ENCODE measurements around the gene CALY.

The CALY gene

GRCh38 chr10:133351408-133352318 lies 15.0 kb upstream of the CALY start:
- H3K27ac ChIP-seq (ENCODE audit: insufficient read depth, low read depth, low read length, poor library complexity, severe bottlenecking): no peak overlapping the region
- no peaks in the 10 kb centered on the region for H3K9me3 ChIP-seq (ENCODE audit: control insufficient read depth, low read length)
- WGBS, 2 experiments: 72 to 75% methylated on average over 24 of the region's 24 CpGs
- H3K4me1 ChIP-seq (ENCODE audit: control insufficient read depth, insufficient read depth, low read length): peaks cover 9% of the 10 kb centered on the region
- H3K27me3 ChIP-seq (ENCODE audit: control insufficient read depth, insufficient read depth, low read length, poor library complexity, severe bottlenecking): peaks cover under 1% of the 10 kb centered on the region
- no peaks in the 10 kb centered on the region for H3K36me3 ChIP-seq (ENCODE audit: control insufficient read depth, insufficient read depth, low read length)
- no peak overlapping the region for H3K4me3 ChIP-seq (ENCODE audit: insufficient read depth, low read depth, low read length)

- 70 to 71% methylated on average over 13 of the region's 13 CpGs for WGBS, 2 experiments
Measured at GRCh38 chr10:133350950-133351329, 14.2 kb upstream of the CALY start.

GRCh38 chr10:133350283-133350949 lies 13.7 kb upstream of the CALY start:
- H3K27ac ChIP-seq (ENCODE audit: insufficient read depth, low read depth, low read length, poor library complexity, severe bottlenecking): no peak overlapping the region
- H3K9me3 ChIP-seq (ENCODE audit: control insufficient read depth, low read length): no peaks in the 10 kb centered on the region
- 85 to 88% methylated on average over 12 of the region's 12 CpGs for WGBS, 2 experiments
- H3K27me3 ChIP-seq (ENCODE audit: control insufficient read depth, insufficient read depth, low read length, poor library complexity, severe bottlenecking): no peaks in the 10 kb centered on the region
- H3K4me3 ChIP-seq (ENCODE audit: insufficient read depth, low read depth, low read length): no peak overlapping the region
- H3K4me1 ChIP-seq (ENCODE audit: control insufficient read depth, insufficient read depth, low read length): peaks cover 4% of the 10 kb centered on the region
- no peaks in the 10 kb centered on the region for H3K36me3 ChIP-seq (ENCODE audit: control insufficient read depth, insufficient read depth, low read length)

More at GRCh38 chr10:133350950-133351329, 14.2 kb upstream of the CALY start:
- Histone ChIP-seq H3K27me3 (ENCODE audit: control insufficient read depth, insufficient read depth, low read length, poor library complexity, severe bottlenecking) (no peaks in the 10 kb centered on the region), H3K9me3 (ENCODE audit: control insufficient read depth, low read length) (no peaks in the 10 kb centered on the region), H3K4me3 (ENCODE audit: insufficient read depth, low read depth, low read length) (no peak overlapping the region), H3K36me3 (ENCODE audit: control insufficient read depth, insufficient read depth, low read length) (no peaks in the 10 kb centered on the region), H3K27ac (ENCODE audit: insufficient read depth, low read depth, low read length, poor library complexity, severe bottlenecking) (no peak overlapping the region), H3K4me1 (ENCODE audit: control insufficient read depth, insufficient read depth, low read length) (peaks cover 4% of the 10 kb centered on the region)

GRCh38 chr10:133349577-133350011 lies 12.9 kb upstream of the CALY start:
- Histone ChIP-seq H3K27me3 (ENCODE audit: control insufficient read depth, insufficient read depth, low read length, poor library complexity, severe bottlenecking) (no peaks in the 10 kb centered on the region), H3K36me3 (ENCODE audit: control insufficient read depth, insufficient read depth, low read length) (no peaks in the 10 kb centered on the region), H3K9me3 (ENCODE audit: control insufficient read depth, low read length) (no peaks in the 10 kb centered on the region), H3K4me3 (ENCODE audit: insufficient read depth, low read depth, low read length) (no peak overlapping the region), H3K4me1 (ENCODE audit: control insufficient read depth, insufficient read depth, low read length) (peaks cover 4% of the 10 kb centered on the region), H3K27ac (ENCODE audit: insufficient read depth, low read depth, low read length, poor library complexity, severe bottlenecking) (no peak overlapping the region)
- 85 to 87% methylated on average over 9 of the region's 9 CpGs for WGBS, 2 experiments

GRCh38 chr10:133349160-133349568 lies 12.5 kb upstream of the CALY start:
- Histone ChIP-seq H3K9me3 (ENCODE audit: control insufficient read depth, low read length) (no peaks in the 10 kb centered on the region), H3K27me3 (ENCODE audit: control insufficient read depth, insufficient read depth, low read length, poor library complexity, severe bottlenecking) (no peaks in the 10 kb centered on the region), H3K4me3 (ENCODE audit: insufficient read depth, low read depth, low read length) (no peak overlapping the region), H3K4me1 (ENCODE audit: control insufficient read depth, insufficient read depth, low read length) (peaks cover 4% of the 10 kb centered on the region), H3K27ac (ENCODE audit: insufficient read depth, low read depth, low read length, poor library complexity, severe bottlenecking) (no peak overlapping the region), H3K36me3 (ENCODE audit: control insufficient read depth, insufficient read depth, low read length) (no peaks in the 10 kb centered on the region)
- WGBS, 2 experiments: 93% methylated on average over 8 of the region's 8 CpGs

GRCh38 chr10:133347710-133348517 lies 11.2 kb upstream of the CALY start:
- Histone ChIP-seq H3K36me3 (ENCODE audit: control insufficient read depth, insufficient read depth, low read length) (no peaks in the 10 kb centered on the region), H3K4me3 (ENCODE audit: insufficient read depth, low read depth, low read length) (no peak overlapping the region), H3K27me3 (ENCODE audit: control insufficient read depth, insufficient read depth, low read length, poor library complexity, severe bottlenecking) (no peaks in the 10 kb centered on the region), H3K27ac (ENCODE audit: insufficient read depth, low read depth, low read length, poor library complexity, severe bottlenecking) (no peak overlapping the region), H3K9me3 (ENCODE audit: control insufficient read depth, low read length) (no peaks in the 10 kb centered on the region), H3K4me1 (ENCODE audit: control insufficient read depth, insufficient read depth, low read length) (peaks cover 4% of the 10 kb centered on the region)
- 83 to 88% methylated on average over 15 to 16 of the region's 16 CpGs for WGBS, 2 experiments

GRCh38 chr10:133346413-133346812 lies 9.7 kb upstream of the CALY start:
- WGBS, 2 experiments: 78 to 80% methylated on average over 11 of the region's 11 CpGs
- no peak overlapping the region for H3K4me3 ChIP-seq (ENCODE audit: insufficient read depth, low read depth, low read length)
- H3K27me3 ChIP-seq (ENCODE audit: control insufficient read depth, insufficient read depth, low read length, poor library complexity, severe bottlenecking): no peaks in the 10 kb centered on the region
- no peaks in the 10 kb centered on the region for H3K36me3 ChIP-seq (ENCODE audit: control insufficient read depth, insufficient read depth, low read length)
- no peaks in the 10 kb centered on the region for H3K9me3 ChIP-seq (ENCODE audit: control insufficient read depth, low read length)
- no peak overlapping the region for H3K27ac ChIP-seq (ENCODE audit: insufficient read depth, low read depth, low read length, poor library complexity, severe bottlenecking)
- peaks cover 4% of the 10 kb centered on the region for H3K4me1 ChIP-seq (ENCODE audit: control insufficient read depth, insufficient read depth, low read length)

GRCh38 chr10:133344236-133344635 lies 7.5 kb upstream of the CALY start:
- no peak overlapping the region for H3K27ac ChIP-seq (ENCODE audit: insufficient read depth, low read depth, low read length, poor library complexity, severe bottlenecking)
- no peaks in the 10 kb centered on the region for H3K27me3 ChIP-seq (ENCODE audit: control insufficient read depth, insufficient read depth, low read length, poor library complexity, severe bottlenecking)
- no peaks in the 10 kb centered on the region for H3K9me3 ChIP-seq (ENCODE audit: control insufficient read depth, low read length)
- WGBS, 2 experiments: 86 to 90% methylated on average over 5 of the region's 5 CpGs
- no peak overlapping the region for H3K4me3 ChIP-seq (ENCODE audit: insufficient read depth, low read depth, low read length)
- no peaks in the 10 kb centered on the region for H3K36me3 ChIP-seq (ENCODE audit: control insufficient read depth, insufficient read depth, low read length)
- no peaks in the 10 kb centered on the region for H3K4me1 ChIP-seq (ENCODE audit: control insufficient read depth, insufficient read depth, low read length)

- WGBS, 2 experiments: 79 to 85% methylated on average over 9 of the region's 9 CpGs
- Histone ChIP-seq H3K27me3 (ENCODE audit: control insufficient read depth, insufficient read depth, low read length, poor library complexity, severe bottlenecking) (peaks cover 2% of the 10 kb centered on the region), H3K36me3 (ENCODE audit: control insufficient read depth, insufficient read depth, low read length) (no peaks in the 10 kb centered on the region), H3K4me3 (ENCODE audit: insufficient read depth, low read depth, low read length) (no peak overlapping the region), H3K9me3 (ENCODE audit: control insufficient read depth, low read length) (no peaks in the 10 kb centered on the region), H3K27ac (ENCODE audit: insufficient read depth, low read depth, low read length, poor library complexity, severe bottlenecking) (no peak overlapping the region), H3K4me1 (ENCODE audit: control insufficient read depth, insufficient read depth, low read length) (no peaks in the 10 kb centered on the region)
Measured at GRCh38 chr10:133343558-133343957, 6.9 kb upstream of the CALY start.

GRCh38 chr10:133342942-133343341 lies 6.2 kb upstream of the CALY start:
- no peak overlapping the region for H3K4me3 ChIP-seq (ENCODE audit: insufficient read depth, low read depth, low read length)
- no peak overlapping the region for H3K27ac ChIP-seq (ENCODE audit: insufficient read depth, low read depth, low read length, poor library complexity, severe bottlenecking)
- H3K4me1 ChIP-seq (ENCODE audit: control insufficient read depth, insufficient read depth, low read length): no peaks in the 10 kb centered on the region
- peaks cover 8% of the 10 kb centered on the region for H3K27me3 ChIP-seq (ENCODE audit: control insufficient read depth, insufficient read depth, low read length, poor library complexity, severe bottlenecking)
- H3K36me3 ChIP-seq (ENCODE audit: control insufficient read depth, insufficient read depth, low read length): no peaks in the 10 kb centered on the region
- no peaks in the 10 kb centered on the region for H3K9me3 ChIP-seq (ENCODE audit: control insufficient read depth, low read length)
- WGBS, 2 experiments: 85 to 88% methylated on average over 8 of the region's 8 CpGs
